ENCODE results near the gene PDE9A. TPM values are rescaled to one million over a fixed set of nuclear protein-coding genes. Genes with fewer than 3 reads are reported as not detected.

Gene PDE9A
- 0.18 and 0.38 TPM in 2 replicates for total RNA-seq

GRCh38 chr21:42653231-42654061 is at the start of gene PDE9A:
Gene PDE9A (plus strand): TSS chr21:42653621. CDS start chr21:42653815, 194 bp downstream.

Other genes starting within 250 kb of the PDE9A start
- not detected in 2 replicates for gene UBASH3A, start 249.7 kb upstream of the PDE9A start, total RNA-seq
- 0.09 TPM in 1 of 2 replicates, not detected in the other for gene RSPH1, start 157.4 kb upstream of the PDE9A start, total RNA-seq
- 6.9 and 7.9 TPM in 2 replicates for gene SLC37A1, start 139.8 kb upstream of the PDE9A start, total RNA-seq
- 16.0 and 21.8 TPM in 2 replicates for gene WDR4, start 225.9 kb downstream of the PDE9A start, total RNA-seq
- 32.2 and 33.8 TPM in 2 replicates for gene NDUFV3, start 239.7 kb downstream of the PDE9A start, total RNA-seq

Data from endothelial cell of coronary artery (primary cell).